SU-DHL-6 (cell line): ENCODE measurements around the gene CRX.
"Not testable (repeated sequence)": the region's sequence is repeated elsewhere in the genome, so short reads cannot be mapped to it uniquely, and the experiment has no call there.

Experiments used
- EZH2phosphoT487 ChIP-seq: fragments of 200-600 bp; sonication (generic), shearing (Covaris generic); conservative IDR thresholded peaks from 2 replicates; pipeline ENCODE4 v1.6.1; 2018; ENCODE audit warnings: mild to moderate bottlenecking, antibody characterized with exemption, low read length, moderate library complexity, mixed read lengths
- TF ChIP-seq, protein P1 (sequence below): fragments of 200-600 bp; sonication (generic); IDR thresholded peaks from one replicate; pipeline ENCODE4 v1.5.1; 2017; ENCODE audit warnings: antibody characterized with exemption, mild to moderate bottlenecking, low read length, moderate library complexity; ENCODE audit not compliant: insufficient read depth, poor library complexity, severe bottlenecking

DNA sequence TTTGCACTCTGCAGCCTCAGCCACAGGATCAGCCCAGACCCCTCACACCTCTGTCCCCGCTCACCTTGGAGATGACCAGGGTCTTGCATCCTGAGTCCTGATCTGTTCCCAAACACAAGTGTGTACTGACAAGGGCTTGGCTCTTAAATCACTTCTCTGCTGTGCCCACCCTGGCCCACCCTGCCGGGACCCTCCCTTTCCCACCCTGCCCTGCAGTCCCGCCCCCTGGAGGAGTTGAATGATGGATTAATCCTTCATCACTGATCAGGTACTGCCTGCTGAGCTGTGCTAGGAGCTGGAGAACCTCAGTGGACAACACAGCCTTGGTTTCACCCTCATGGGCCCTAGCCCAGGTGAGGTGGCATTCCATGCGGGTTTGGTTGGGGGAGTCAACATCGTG lies 17.3 kb upstream of the CRX start, which contains the start of gene TPRX1:
- TF ChIP-seq, protein P1, sequence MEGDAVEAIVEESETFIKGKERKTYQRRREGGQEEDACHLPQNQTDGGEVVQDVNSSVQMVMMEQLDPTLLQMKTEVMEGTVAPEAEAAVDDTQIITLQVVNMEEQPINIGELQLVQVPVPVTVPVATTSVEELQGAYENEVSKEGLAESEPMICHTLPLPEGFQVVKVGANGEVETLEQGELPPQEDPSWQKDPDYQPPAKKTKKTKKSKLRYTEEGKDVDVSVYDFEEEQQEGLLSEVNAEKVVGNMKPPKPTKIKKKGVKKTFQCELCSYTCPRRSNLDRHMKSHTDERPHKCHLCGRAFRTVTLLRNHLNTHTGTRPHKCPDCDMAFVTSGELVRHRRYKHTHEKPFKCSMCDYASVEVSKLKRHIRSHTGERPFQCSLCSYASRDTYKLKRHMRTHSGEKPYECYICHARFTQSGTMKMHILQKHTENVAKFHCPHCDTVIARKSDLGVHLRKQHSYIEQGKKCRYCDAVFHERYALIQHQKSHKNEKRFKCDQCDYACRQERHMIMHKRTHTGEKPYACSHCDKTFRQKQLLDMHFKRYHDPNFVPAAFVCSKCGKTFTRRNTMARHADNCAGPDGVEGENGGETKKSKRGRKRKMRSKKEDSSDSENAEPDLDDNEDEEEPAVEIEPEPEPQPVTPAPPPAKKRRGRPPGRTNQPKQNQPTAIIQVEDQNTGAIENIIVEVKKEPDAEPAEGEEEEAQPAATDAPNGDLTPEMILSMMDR = not testable (repeated sequence)
- not testable (repeated sequence) for TF ChIP-seq EZH2phosphoT487
